Measurements from ENCODE around the gene NRG2.

DNA sequence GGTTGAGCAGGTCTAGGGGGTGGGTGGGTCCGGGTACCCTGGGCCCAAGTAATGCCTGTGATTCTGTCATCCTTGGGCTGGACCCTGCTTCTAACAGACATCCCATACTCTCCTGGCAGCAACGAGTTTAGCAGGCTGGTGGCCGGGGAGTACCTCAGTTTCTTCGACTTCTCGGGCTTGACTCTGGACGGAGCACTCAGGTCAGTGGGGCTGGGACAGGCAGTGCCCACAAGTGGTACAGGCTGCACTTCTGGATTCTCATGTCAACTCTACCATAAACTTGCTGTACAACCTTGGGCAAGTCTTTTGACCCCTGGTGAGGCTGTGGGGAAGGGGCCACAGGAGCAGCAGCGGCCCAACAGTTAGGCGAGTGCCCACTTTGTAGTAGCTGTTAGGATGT lies 225.7 kb downstream of the NRG2 start:
- TF ChIP-seq, protein P1, sequence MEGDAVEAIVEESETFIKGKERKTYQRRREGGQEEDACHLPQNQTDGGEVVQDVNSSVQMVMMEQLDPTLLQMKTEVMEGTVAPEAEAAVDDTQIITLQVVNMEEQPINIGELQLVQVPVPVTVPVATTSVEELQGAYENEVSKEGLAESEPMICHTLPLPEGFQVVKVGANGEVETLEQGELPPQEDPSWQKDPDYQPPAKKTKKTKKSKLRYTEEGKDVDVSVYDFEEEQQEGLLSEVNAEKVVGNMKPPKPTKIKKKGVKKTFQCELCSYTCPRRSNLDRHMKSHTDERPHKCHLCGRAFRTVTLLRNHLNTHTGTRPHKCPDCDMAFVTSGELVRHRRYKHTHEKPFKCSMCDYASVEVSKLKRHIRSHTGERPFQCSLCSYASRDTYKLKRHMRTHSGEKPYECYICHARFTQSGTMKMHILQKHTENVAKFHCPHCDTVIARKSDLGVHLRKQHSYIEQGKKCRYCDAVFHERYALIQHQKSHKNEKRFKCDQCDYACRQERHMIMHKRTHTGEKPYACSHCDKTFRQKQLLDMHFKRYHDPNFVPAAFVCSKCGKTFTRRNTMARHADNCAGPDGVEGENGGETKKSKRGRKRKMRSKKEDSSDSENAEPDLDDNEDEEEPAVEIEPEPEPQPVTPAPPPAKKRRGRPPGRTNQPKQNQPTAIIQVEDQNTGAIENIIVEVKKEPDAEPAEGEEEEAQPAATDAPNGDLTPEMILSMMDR (IDR thresholded peaks at IDR 0.05; ENCODE audit: insufficient read depth, low read length, poor library complexity, severe bottlenecking) = no peak
- TF ChIP-seq EZH2phosphoT487 (conservative IDR thresholded peaks at IDR 0.05; ENCODE audit: low read length) = no peak
